ENCODE results near the gene KIF19.

KIF19 gene

GRCh38 chr17:74389084-74389753, 63.2 kb downstream of the KIF19 start:
- ATAC-seq, result no peak
- TF ChIP-seq POU6F1 (CRISPR knock-in tag; IDR thresholded peaks at IDR 0.05; ENCODE audit: borderline replicate concordance, low read depth) (no peak), TOX (CRISPR knock-in tag; IDR thresholded peaks at IDR 0.05; ENCODE audit: borderline replicate concordance) (no peak), ZFP30 (CRISPR knock-in tag; IDR thresholded peaks at IDR 0.05) (no peak), GLIS3 (CRISPR knock-in tag; IDR thresholded peaks at IDR 0.05) (no peak), BACH2 (CRISPR knock-in tag; IDR thresholded peaks at IDR 0.05; ENCODE audit: borderline replicate concordance) (no peak), ZFP3 (CRISPR knock-in tag; IDR thresholded peaks at IDR 0.05) (no peak), ZNF565 (CRISPR knock-in tag; conservative IDR thresholded peaks at IDR 0.05; ENCODE audit: low read depth) (no peak), PATZ1 (CRISPR knock-in tag; IDR thresholded peaks at IDR 0.05; ENCODE audit: borderline replicate concordance) (no peak), ISL1 (CRISPR knock-in tag; IDR thresholded peaks at IDR 0.05) (no peak), CSDC2 (CRISPR knock-in tag; IDR thresholded peaks at IDR 0.05) (no peak), ESRRG (CRISPR knock-in tag; IDR thresholded peaks at IDR 0.05) (no peak), ZNF8 (CRISPR knock-in tag; IDR thresholded peaks at IDR 0.05) (no peak), CREB5 (CRISPR knock-in tag; IDR thresholded peaks at IDR 0.05; ENCODE audit: low read depth) (no peak), TCF4 (CRISPR knock-in tag; IDR thresholded peaks at IDR 0.05; ENCODE audit: borderline replicate concordance) (no peak), ZNF70 (CRISPR knock-in tag; IDR thresholded peaks at IDR 0.05) (no peak), OSR1 (CRISPR knock-in tag; IDR thresholded peaks at IDR 0.05) (no peak), ZC3H10 (CRISPR knock-in tag; IDR thresholded peaks at IDR 0.05) (no peak)

GRCh38 chr17:74389937-74390679, 64.1 kb downstream of the KIF19 start:
- ATAC-seq, result no peak
- TF ChIP-seq SNAI2 (CRISPR knock-in tag; IDR thresholded peaks at IDR 0.05) (no peak), ZFP30 (CRISPR knock-in tag; IDR thresholded peaks at IDR 0.05) (no peak), PATZ1 (CRISPR knock-in tag; IDR thresholded peaks at IDR 0.05; ENCODE audit: borderline replicate concordance) (no peak), ARNTL (CRISPR knock-in tag; IDR thresholded peaks at IDR 0.05; ENCODE audit: borderline replicate concordance, low read depth) (no peak), CSDC2 (CRISPR knock-in tag; IDR thresholded peaks at IDR 0.05) (no peak), TCF4 (CRISPR knock-in tag; IDR thresholded peaks at IDR 0.05; ENCODE audit: borderline replicate concordance) (no peak), CSRNP3 (CRISPR knock-in tag; IDR thresholded peaks at IDR 0.05) (no peak), PPARA (CRISPR knock-in tag; IDR thresholded peaks at IDR 0.05; ENCODE audit: borderline replicate concordance) (no peak), BACH2 (CRISPR knock-in tag; IDR thresholded peaks at IDR 0.05; ENCODE audit: borderline replicate concordance) (no peak), CREB5 (CRISPR knock-in tag; IDR thresholded peaks at IDR 0.05; ENCODE audit: low read depth) (no peak), TOX (CRISPR knock-in tag; IDR thresholded peaks at IDR 0.05; ENCODE audit: borderline replicate concordance) (no peak), OSR1 (CRISPR knock-in tag; IDR thresholded peaks at IDR 0.05) (no peak), ISL1 (CRISPR knock-in tag; IDR thresholded peaks at IDR 0.05) (no peak), TSHZ2 (CRISPR knock-in tag; IDR thresholded peaks at IDR 0.05) (no peak), POU6F1 (CRISPR knock-in tag; IDR thresholded peaks at IDR 0.05; ENCODE audit: borderline replicate concordance, low read depth) (no peak)
